GM13976 (cell line): ENCODE data around the gene METTL16.
"Not testable (repeated sequence)": the region's sequence is repeated elsewhere in the genome, so short reads cannot be mapped to it uniquely, and the experiment has no call there.

ENCODE experiments used
- DNase-seq: peaks from one replicate; pipeline ENCODE4 v3.0.0; 2012; ENCODE audit warnings: low spot score
- in situ Hi-C: fragments of 300-500 bp; cut with MboI; formaldehyde crosslinking; loops from one replicate; pipeline ENCODE4 v1.12.0; 2022; ENCODE audit warnings: low sequenced_read_pairs, mixed read lengths, inconsistent platforms; ENCODE audit not compliant: unreplicated experiment
- TF ChIP-seq, protein P1 (sequence below): IDR thresholded peaks from 2 replicates; pipeline ENCODE4 v1.5.1; 2012; ENCODE audit warnings: borderline replicate concordance, mild to moderate bottlenecking; ENCODE audit not compliant: insufficient read depth; ENCODE audit errors: extremely low read depth, missing control alignments, control extremely low read depth

Gene METTL16

DNA sequence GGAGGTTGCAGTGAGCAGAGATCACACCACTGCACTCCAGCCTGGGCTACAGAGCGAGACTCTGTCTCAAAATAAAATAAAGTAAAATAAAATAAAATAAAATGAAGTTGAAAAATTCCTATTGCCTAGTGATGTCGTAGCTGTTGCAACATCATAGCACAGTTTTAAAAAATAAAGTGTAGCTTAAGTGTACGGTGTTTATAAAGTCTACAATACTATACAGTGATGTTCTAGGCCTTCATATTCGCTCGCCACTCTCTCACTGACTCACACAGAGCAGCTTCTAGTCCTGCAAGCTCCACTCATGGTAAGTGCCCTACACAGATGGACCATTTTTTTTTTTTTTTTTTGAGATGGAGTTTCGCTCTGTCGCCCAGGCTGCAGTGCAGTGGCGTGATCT lies 67.3 kb downstream of the METTL16 start:
- no peak for DNase-seq
- TF ChIP-seq, protein P1, sequence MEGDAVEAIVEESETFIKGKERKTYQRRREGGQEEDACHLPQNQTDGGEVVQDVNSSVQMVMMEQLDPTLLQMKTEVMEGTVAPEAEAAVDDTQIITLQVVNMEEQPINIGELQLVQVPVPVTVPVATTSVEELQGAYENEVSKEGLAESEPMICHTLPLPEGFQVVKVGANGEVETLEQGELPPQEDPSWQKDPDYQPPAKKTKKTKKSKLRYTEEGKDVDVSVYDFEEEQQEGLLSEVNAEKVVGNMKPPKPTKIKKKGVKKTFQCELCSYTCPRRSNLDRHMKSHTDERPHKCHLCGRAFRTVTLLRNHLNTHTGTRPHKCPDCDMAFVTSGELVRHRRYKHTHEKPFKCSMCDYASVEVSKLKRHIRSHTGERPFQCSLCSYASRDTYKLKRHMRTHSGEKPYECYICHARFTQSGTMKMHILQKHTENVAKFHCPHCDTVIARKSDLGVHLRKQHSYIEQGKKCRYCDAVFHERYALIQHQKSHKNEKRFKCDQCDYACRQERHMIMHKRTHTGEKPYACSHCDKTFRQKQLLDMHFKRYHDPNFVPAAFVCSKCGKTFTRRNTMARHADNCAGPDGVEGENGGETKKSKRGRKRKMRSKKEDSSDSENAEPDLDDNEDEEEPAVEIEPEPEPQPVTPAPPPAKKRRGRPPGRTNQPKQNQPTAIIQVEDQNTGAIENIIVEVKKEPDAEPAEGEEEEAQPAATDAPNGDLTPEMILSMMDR: no peak
- in situ Hi-C loops: no loop called here

DNA sequence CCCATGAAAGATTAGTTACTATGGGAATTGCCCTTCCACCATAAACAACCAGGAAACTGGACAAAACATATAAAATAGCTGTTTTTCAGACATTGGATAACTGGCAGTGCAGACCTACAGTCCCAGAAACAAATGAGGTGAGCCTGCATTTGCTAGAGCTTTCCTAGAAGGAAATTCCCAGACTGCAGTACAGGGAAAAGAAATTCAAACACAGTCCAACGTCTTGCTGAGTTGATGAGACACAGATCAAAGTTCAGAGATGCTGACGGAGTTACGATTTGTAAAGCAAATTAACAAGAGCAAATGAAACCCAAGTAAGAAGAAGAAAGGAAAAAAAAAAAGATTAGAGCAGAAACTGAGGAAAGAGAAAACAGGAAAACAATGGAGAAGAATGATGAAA lies 69.5 kb downstream of the METTL16 start:
- TF ChIP-seq, protein P1: no peak
- in situ Hi-C loops: no loop called here
- no peak for DNase-seq

DNA sequence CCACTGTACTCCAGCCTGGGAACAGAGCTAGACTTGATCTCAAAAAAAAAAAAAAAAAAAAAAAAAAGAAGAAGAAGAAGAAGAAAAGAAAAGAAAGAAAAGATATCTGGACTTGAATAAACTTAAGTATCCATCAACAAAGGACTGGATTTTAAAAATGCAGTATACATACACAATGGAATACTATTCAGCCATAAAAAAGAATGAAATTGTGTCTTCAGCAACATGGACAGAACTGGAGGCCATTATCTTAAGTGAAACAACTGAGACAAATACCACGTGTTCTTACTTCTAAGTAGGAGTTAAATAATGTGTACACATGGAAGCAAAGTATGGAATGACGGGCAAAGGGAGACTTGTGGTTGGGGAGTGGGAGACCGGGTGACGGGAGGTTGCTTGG lies 70.8 kb downstream of the METTL16 start:
- TF ChIP-seq, protein P1: no peak
- no peak for DNase-seq
- in situ Hi-C loops: no loop called here

GRCh38 chr17:2439997-2440396 lies 71.7 kb downstream of the METTL16 start:
- in situ Hi-C loops: not testable (repeated sequence)

DNA sequence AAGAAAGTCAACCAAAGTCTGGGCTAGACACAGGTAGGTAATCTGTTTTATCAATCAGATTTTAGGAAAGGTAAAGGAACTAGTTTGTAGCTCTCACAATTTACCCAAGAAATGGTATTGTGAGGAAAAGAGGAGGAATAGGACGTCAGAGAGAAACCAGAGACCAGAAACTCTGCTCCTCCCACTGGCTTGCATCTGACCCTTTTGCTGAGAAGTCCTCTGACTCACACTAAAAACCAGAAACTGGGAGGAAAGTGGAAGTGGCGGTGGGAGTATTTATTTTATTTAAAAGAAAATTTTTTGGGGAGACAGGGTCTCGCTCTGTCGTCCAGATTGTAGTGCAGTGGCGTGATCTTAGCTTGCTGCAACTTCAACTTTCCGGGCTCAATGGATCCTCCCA lies 72.9 kb downstream of the METTL16 start:
- DNase-seq: no peak
- in situ Hi-C loops: no loop called here
- TF ChIP-seq, protein P1: no peak

More at GRCh38 chr17:2439997-2440396, 71.7 kb downstream of the METTL16 start:
- not testable (repeated sequence) for DNase-seq

- no peak for DNase-seq
- in situ Hi-C loops: no loop called here
- TF ChIP-seq, protein P1: no peak
These were observed 75.3 kb downstream of the METTL16 start for GRCh38 chr17:2436316-2436905.

GRCh38 chr17:2435862-2436261 lies 75.8 kb downstream of the METTL16 start:
- in situ Hi-C loops: no loop called here
- no peak for DNase-seq
- TF ChIP-seq, protein P1: no peak
